Activated CD4-positive, CD25-positive, alpha-beta regulatory T cell treated with anti-CD3 and anti-CD28 coated beads, Interleukin-2, amount 50 U/mL, for 24 hours (primary cell): ENCODE data around the gene GP1BA.

Experiments
- ATAC-seq, 2 donors: fragments of 150-1000 bp; cut with Tn5 transposase; one replicate each; pipeline ENCODE4 v1.10.0; 2021; ENCODE audit warnings: mild to moderate bottlenecking in 1 of 2, moderate library complexity in 1 of 2

GP1BA gene

GRCh38 chr17:4931963-4932362 lies at the start of gene GP1BA:
TSS of gene GP1BA (plus strand) at chr17:4932277. CDS start at chr17:4932605, 328 bp downstream.
- ATAC-seq = no peak

GRCh38 chr17:4884489-4884888 lies 47.6 kb upstream of the GP1BA start:
- ATAC-seq = no peak

GRCh38 chr17:4886830-4887229 lies 45.2 kb upstream of the GP1BA start:
- ATAC-seq = no peak

DNA sequence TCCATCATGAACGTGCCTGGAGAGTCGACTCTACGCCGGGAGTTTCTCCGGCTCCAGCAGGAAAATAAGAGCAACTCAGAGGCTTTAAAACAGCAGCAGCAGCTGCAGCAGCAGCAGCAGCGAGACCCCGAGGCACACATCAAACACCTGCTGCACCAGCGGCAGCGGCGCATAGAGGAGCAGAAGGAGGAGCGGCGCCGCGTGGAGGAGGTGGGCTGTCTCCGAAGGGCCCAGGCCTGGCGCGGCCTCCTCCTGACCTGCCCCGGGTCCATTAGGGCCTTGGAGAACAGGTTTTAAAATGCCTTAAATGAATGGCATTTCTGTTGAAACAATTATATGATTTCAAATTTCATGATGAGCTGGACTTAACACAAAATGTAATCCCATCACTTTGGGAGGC lies 44.5 kb upstream of the GP1BA start:
- ATAC-seq = no peak

DNA sequence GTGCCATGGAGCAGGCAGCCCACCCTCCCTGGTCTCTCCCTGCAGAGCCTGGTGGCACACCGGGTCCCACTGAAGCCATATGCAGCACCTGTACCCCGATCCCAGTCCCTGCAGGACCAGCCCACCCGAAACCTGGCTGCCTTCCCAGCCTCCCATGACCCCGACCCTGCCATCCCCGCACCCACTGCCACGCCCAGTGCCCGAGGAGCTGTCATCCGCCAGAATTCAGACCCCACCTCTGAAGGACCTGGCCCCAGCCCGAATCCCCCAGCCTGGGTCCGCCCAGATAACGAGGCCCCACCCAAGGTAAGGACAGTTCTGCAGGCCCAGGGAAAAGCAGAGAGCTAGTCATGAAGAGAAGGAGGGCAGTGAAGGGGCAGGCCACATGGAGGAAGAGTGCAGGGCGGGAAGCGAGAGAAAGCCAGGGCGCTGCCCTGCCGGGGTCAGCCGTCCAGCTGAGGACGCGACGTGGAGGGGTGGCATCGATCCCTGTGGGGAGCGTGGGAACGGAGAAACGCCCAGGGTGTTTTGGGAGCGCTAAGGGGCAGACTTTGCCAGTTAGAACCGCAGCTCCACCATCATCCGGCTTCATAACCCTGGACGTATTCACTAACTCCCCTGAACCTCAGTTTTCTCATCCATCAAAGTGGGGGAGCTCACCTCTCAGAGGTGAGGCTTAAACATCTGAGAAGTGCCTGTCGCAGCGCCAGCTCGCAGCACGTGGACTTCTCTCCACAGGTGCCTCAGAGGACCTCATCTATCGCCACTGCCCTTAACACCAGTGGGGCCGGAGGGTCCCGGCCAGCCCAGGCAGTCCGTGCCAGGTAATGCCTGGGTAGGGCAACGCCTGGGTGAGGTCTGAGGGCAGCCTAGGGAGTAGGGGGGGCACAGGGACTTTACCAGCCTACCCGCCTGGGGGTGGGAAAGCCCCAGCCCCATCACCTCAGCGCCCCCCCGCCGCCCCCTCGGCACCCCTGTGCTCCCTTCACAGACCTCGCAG lies 40.4 kb upstream of the GP1BA start:
- no peak for ATAC-seq

DNA sequence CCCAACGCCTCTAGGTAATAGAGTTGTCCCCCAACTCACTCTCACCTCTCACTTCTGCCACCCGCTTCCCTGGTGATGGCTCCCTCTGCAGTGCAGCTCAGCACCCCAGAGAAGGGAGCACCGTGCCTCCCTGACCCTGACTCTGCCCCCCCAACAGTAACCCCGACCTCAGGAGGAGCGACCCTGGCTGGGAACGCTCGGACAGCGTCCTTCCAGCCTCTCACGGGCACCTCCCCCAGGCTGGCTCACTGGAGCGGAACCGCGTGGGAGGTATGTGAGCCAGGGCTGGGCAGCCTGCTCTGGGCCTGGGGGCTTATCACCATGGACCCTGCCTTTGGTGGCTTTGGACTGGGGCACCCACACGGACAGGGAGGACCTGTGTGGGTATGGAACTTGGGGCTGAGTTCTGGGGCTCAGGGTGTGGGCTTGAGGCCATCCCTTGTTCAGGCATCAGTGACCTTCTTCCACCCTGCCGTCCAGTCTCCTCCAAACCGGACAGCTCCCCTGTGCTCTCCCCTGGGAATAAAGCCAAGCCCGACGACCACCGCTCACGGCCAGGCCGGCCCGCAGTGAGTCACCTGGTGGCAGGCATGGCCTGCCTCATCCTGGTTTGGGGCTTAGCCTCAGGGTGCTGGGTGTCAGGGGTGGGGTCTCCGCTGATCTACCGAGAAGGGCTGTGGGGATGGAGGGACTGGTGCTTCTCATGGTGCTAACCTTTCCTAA lies 39.4 kb upstream of the GP1BA start:
- no peak for ATAC-seq

GRCh38 chr17:4893272-4893671 lies 38.8 kb upstream of the GP1BA start:
- no peak for ATAC-seq

GRCh38 chr17:4893721-4894560 lies 38.1 kb upstream of the GP1BA start:
- ATAC-seq = no peak

DNA sequence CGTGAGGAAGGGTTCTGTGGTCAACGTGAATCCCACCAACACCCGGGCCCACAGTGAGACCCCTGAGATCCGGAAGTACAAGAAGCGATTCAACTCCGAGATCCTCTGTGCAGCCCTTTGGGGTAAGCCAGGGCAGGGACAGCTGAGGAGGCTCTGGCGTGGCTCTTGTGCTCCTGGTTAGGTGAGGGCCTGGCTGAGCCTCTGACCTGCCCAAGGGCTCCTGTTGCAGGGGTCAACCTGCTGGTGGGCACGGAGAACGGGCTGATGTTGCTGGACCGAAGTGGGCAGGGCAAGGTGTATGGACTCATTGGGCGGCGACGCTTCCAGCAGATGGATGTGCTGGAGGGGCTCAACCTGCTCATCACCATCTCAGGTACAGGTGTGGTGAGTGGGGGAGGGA lies 37.0 kb upstream of the GP1BA start:
- ATAC-seq = no peak

GRCh38 chr17:4895657-4896331 lies 36.3 kb upstream of the GP1BA start:
- ATAC-seq = no peak

DNA sequence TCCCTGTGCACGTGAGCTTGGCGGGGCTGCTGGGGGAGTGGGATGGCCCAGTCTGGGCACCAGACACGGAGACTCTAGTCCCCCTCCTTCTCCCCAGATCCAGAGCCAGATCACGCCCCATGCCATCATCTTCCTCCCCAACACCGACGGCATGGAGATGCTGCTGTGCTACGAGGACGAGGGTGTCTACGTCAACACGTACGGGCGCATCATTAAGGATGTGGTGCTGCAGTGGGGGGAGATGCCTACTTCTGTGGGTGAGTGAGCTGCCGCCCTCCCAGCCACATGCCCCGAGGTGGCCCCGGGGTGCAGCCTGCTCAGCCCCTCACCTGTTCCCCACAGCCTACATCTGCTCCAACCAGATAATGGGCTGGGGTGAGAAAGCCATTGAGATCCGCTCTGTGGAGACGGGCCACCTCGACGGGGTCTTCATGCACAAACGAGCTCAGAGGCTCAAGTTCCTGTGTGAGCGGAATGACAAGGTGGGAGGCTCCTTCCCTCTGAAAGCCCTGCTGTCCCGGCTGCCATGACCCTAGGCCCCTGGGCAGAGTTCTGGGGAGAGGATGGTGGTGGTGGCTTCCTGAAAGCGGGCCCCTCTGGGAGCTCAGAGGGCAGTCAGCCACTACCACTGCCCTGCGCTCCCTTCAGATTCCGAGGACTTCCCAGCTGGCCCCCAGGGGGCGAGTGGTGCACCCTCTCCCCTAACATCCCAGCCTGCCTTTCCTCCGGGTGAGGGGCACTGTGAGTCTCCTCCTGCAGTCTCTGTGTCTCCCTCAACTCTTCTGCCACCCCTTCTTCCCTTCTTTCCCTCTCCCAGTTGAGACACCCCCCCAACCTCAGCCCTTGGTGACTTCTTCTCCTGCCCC lies 35.5 kb upstream of the GP1BA start:
- no peak for ATAC-seq

GRCh38 chr17:4897198-4897687 lies 34.8 kb upstream of the GP1BA start:
- no peak for ATAC-seq

- no peak for ATAC-seq
These were observed 34.3 kb upstream of the GP1BA start for GRCh38 chr17:4897785-4898184.

DNA sequence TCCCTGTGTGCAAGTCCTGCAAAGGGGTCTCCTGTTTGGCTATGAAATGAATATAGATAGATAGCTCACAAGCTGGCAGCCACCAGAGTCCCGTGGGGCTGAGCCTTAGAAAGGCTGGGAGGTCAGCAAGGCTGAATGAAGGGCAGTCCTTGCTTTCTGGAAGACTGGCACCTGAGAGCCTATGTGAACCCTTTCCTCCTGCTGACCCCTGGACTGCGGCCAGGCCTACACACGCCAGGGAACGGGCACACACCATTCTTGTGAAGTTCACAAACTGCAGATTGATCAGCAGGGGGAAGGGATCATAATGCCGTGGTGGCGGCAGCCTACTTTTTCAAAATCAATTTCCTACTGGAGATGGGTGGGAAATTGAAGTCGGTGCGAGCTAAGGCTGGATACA lies 33.7 kb upstream of the GP1BA start:
- no peak for ATAC-seq

DNA sequence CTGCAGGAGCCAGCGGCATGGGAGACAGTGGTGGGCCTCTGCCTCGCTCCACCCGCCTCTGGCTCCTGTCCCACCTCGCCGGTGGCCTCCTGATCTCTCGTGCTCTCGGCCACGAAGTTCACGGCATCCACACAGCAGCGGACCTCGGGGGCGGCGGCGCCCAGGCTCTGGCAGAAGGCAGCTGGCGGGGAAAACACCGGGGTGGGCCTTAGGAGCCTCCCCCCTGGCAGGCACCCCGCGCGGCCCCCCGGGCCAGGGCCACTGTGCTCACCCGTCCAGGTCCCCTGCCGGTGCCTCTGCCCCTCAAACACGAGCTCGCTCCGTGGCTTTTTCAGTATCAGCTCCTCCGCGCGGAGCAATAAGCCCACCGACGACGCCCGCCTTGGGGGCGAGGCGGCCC lies 33.1 kb upstream of the GP1BA start:
- ATAC-seq = peak in 1 of 2 donors; percentile 5

DNA sequence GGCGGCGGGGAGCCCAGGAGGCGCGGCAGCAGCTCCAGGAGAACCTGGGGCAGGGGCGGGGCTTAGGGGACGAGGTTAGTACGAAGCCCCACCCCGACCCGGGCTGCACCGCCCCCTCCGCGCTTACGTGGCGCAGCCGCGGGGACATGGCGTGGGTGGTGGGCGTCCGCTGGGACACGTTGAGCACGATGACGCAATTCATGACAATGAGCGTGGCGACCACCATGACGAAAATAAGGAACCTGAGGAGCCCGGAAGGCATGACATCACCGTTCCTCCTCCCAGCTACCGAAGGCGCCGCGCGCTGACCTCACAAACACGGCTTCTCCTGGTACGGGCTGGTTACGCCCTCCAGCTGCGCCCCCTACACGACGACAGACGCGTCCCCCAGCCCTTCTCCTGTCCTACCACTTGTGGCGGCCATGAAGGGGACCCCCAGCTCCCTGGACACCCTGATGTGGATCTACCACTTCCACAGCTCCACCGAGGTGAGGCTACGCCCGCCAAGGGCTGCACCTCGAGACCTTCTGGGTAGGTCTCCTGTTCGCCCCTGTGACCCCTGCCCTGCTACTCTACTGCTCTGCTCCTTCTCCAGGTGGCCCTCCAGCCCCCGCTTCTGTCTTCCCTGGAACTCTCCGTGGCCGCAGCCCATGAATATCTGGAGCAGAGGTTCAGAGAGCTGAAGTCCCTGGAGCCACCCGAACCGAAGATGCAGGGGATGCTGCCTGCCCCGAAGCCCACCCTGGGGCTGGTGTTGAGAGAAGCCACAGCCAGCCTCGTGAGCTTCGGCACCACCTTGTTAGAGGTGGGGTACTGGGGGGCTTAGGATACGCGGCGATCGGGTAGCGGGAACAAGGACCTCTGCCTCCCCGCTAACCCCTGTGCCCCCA lies 32.5 kb upstream of the GP1BA start, which contains the start of gene C17orf107:
Gene C17orf107, plus strand, starts transcription at position 196 of the 890 bp plus-strand sequence. Its CDS starts 227 bp downstream, at position 423.
- peak; percentile 82 to 87 for ATAC-seq

- peak in 1 of 2 donors; percentile 22 for ATAC-seq
These were observed 31.6 kb upstream of the GP1BA start for GRCh38 chr17:4900231-4901107.

GRCh38 chr17:4901108-4901647 lies 30.9 kb upstream of the GP1BA start:
- no peak for ATAC-seq
